Uterus (tissue), 4 donors: ENCODE data around the gene STEAP2. TPM values are rescaled to one million over a fixed set of nuclear protein-coding genes. Genes with fewer than 3 reads are reported as not detected.

ENCODE experiments used
- DNase-seq, 2 donors: peaks; one replicate each; pipeline ENCODE4 v3.0.0-alpha.2; 2019 to 2020
- H3K27ac ChIP-seq, 2 donors: fragments of 200-600 bp; sonication (generic); 1 replicate in 1 of 2; 2 replicates in 1 of 2; pipeline ENCODE4 v1.5.1; 2016 to 2018
- H3K27me3 ChIP-seq, 2 donors: fragments of 200-600 bp; sonication (generic); one replicate each; pipeline ENCODE4 v1.5.1; 2018 to 2019; ENCODE audit warnings: control low read depth in 1 of 2
- H3K36me3 ChIP-seq, 2 donors: fragments of 200-600 bp; sonication (generic); one replicate each; pipeline ENCODE4 v1.5.1; 2019; ENCODE audit warnings: control low read depth in 1 of 2
- H3K4me1 ChIP-seq, 2 donors: fragments of 200-600 bp; sonication (generic); one replicate each; pipeline ENCODE4 v1.5.1; 2018 to 2019; ENCODE audit warnings: control low read depth in 1 of 2
- H3K4me3 ChIP-seq, 2 donors: fragments of 200-600 bp; sonication (generic); 1 replicate in 1 of 2; 2 replicates in 1 of 2; pipeline ENCODE4 v1.5.1; 2018 to 2019; ENCODE audit warnings: mild to moderate bottlenecking in 1 of 2
- H3K9me3 ChIP-seq, 2 donors: fragments of 200-600 bp; sonication (generic); one replicate each; pipeline ENCODE4 v1.5.1; 2019; ENCODE audit warnings: control low read depth in 1 of 2
- POLR2A ChIP-seq, 2 donors: fragments of 450-650 bp; IDR thresholded peaks; one replicate each; pipeline ENCODE4 v1.6.1; 2016; ENCODE audit warnings: antibody characterized with exemption in 2 of 2, mild to moderate bottlenecking in 1 of 2, moderate library complexity in 1 of 2
- intact Hi-C: fragments of 100-400 bp; cut with DNase I; formaldehyde crosslinking; loops from one replicate; pipeline ENCODE4 v1.15.1; 2023; ENCODE audit warnings: low total_unique reads
- small RNA-seq: library from RNA; depleted of rRNA; stranded (forward); fragments of <200 nt; gene quantifications from one replicate; pipeline ENCODE3, GENCODE V24; 2016
- total RNA-seq, 4 donors: library from RNA; depleted of rRNA in 3 of 4; stranded (reverse); fragments of >200 nt in 3 of 4; gene quantifications; one replicate each; pipeline versions ENCODE4 v1.1.0 to v1.2.4, GENCODE V29; 2014 to 2023
- TF ChIP-seq, protein P1 (sequence below), 4 experiments: fragments of 200-600 bp in 2 of 4; fragments of 450-650 bp in 2 of 4; sonication (generic) in 2 of 4; IDR thresholded peaks; one replicate each; pipeline ENCODE4 v1.5.1; 2016 to 2019; ENCODE audit warnings: antibody characterized with exemption in 4 of 4, mild to moderate bottlenecking in 2 of 4, moderate library complexity in 1 of 4
- donor health status: DM: yes; HTN: yes; CAD: no.

The STEAP2 gene
- total RNA-seq, 4 donors from 2014 or later = 18.0 to 48.2 (median 31.2) TPM

DNA sequence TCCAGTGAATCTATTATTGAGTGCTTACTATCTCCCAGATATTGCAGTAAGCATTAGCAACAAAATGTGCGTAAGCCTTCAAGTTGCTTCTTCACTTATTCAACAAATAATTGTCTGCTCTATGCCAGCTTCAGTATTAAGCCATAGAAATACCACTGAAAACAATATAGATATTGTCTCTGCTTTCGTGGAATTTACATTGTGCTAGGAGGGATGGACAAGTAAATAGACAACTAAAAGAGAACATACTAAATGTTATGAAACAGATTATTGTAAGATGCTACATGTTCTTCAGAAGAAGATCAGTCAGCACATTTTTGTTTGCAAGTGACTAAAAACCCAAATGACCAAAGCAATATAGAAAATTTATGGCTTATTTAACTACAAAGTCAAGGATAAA, 60.7 kb downstream of the STEAP2 start:
- no peak overlapping the region for H3K4me3 ChIP-seq
- H3K27me3 ChIP-seq = no peaks in the 10 kb centered on the region
- H3K9me3 ChIP-seq = no peaks in the 10 kb centered on the region
- intact Hi-C loops = no loop called here
- no peak overlapping the region for H3K27ac ChIP-seq
- no peak for DNase-seq
- H3K4me1 ChIP-seq = no peaks in the 10 kb centered on the region
- H3K36me3 ChIP-seq = no peaks in the 10 kb centered on the region
- TF ChIP-seq POLR2A (IDR thresholded peaks at IDR 0.05) = no peak
- TF ChIP-seq, protein P1, sequence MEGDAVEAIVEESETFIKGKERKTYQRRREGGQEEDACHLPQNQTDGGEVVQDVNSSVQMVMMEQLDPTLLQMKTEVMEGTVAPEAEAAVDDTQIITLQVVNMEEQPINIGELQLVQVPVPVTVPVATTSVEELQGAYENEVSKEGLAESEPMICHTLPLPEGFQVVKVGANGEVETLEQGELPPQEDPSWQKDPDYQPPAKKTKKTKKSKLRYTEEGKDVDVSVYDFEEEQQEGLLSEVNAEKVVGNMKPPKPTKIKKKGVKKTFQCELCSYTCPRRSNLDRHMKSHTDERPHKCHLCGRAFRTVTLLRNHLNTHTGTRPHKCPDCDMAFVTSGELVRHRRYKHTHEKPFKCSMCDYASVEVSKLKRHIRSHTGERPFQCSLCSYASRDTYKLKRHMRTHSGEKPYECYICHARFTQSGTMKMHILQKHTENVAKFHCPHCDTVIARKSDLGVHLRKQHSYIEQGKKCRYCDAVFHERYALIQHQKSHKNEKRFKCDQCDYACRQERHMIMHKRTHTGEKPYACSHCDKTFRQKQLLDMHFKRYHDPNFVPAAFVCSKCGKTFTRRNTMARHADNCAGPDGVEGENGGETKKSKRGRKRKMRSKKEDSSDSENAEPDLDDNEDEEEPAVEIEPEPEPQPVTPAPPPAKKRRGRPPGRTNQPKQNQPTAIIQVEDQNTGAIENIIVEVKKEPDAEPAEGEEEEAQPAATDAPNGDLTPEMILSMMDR (IDR thresholded peaks at IDR 0.05) = no peak

DNA sequence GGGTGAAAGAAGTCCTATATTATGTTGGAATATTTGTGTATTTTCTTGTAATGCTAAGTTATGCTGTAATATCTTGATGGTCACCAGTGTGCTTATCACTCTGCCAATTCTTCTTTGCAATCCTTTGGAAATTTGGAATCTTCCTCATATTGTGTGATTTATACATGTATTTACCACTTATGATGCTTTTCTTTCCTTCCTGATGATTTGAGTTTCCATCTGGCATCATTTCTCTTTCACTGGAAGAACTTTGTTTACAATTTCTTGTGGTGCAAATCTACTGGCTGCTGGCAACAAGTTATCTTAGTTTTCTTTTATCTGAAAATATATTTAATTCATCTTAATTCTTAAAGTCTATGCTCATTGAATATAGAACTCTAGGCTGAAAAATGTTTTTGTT, 62.6 kb downstream of the STEAP2 start:
- TF ChIP-seq, protein P1 (IDR thresholded peaks at IDR 0.05) = no peak
- no peak for TF ChIP-seq POLR2A (IDR thresholded peaks at IDR 0.05)
- no peaks in the 10 kb centered on the region for H3K4me1 ChIP-seq
- intact Hi-C loops = no loop called here
- no peak for DNase-seq
- H3K36me3 ChIP-seq = no peaks in the 10 kb centered on the region
- H3K27ac ChIP-seq = no peak overlapping the region
- H3K9me3 ChIP-seq = no peaks in the 10 kb centered on the region
- no peaks in the 10 kb centered on the region for H3K27me3 ChIP-seq
- no peak overlapping the region for H3K4me3 ChIP-seq

DNA sequence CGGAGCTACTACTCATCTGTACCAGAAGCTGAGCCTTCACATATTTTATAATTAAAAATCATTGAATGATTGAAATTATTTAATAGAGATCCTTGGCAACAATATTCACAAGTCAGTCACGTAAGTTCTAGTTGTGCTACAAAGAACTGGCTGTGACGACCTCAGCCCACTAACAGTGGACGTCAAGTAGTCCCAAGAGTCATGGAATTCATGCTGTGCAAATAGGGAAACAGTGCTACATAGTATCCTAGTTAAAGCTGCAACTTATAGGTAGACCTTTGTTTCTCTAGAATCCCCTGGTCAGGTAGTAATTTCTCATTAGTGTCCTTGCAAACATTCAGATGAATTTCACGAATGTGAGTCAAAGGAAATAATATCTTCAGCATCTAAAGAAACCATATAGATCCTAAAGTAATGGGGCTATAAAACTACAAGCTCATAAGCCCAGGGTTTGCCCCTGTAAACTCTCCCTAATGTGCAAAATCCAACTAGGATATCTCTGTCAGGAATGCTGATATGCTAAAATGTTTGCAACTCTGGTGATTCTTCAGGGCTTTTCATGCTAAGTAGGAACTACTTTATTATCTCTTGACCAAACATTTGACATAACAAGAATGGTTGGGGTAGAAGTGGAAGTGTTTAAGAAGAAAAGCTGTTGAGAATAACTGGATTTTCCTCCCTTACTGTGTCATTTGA, 64.6 kb downstream of the STEAP2 start:
- no peak overlapping the region for H3K27ac ChIP-seq
- no peaks in the 10 kb centered on the region for H3K36me3 ChIP-seq
- no peak for DNase-seq
- H3K4me1 ChIP-seq = no peaks in the 10 kb centered on the region
- intact Hi-C loops = no loop called here
- no peak for TF ChIP-seq POLR2A (IDR thresholded peaks at IDR 0.05)
- TF ChIP-seq, protein P1 (IDR thresholded peaks at IDR 0.05) = no peak
- H3K27me3 ChIP-seq = no peaks in the 10 kb centered on the region
- H3K9me3 ChIP-seq = no peaks in the 10 kb centered on the region
- no peak overlapping the region for H3K4me3 ChIP-seq

Small RNAs within 50 kb of the gene (small RNA-seq; reads per million reads assigned to genes)
- gene RF00019 = not detected

Other genes starting within 250 kb of the STEAP2 start
- gene STEAP1, start 57.3 kb upstream of the STEAP2 start, total RNA-seq = 1 to 10 TPM in 3 of 4 donors, under 1 TPM in 1; 0.77 to 9.4 (median 6.2) TPM
- 10 to 100 TPM in 2 of 4 donors, 1 to 10 TPM in 2; 5.9 to 17.4 (median 10.2) TPM for gene CFAP69, start 33.4 kb downstream of the STEAP2 start, total RNA-seq
- gene FAM237B, start 109.6 kb downstream of the STEAP2 start, total RNA-seq = not detected
- gene GTPBP10, start 135.0 kb downstream of the STEAP2 start, total RNA-seq = 10 to 100 TPM; 11.2 to 35.2 (median 19.0) TPM
- 10 to 100 TPM in 3 of 4 donors, 1 to 10 TPM in 1; 7.4 to 39.5 (median 23.5) TPM for gene CLDN12, start 191.7 kb downstream of the STEAP2 start, total RNA-seq